Gastroesophageal sphincter (tissue), 4 donors: ENCODE data around the gene TEX13D. TPM values are rescaled to one million over a fixed set of nuclear protein-coding genes. Genes with fewer than 3 reads are reported as not detected.

Experiments
- ATAC-seq: fragments of 150-250 bp; one replicate; pipeline ENCODE4 v1.9.1; 2016; ENCODE audit warnings: mild to moderate bottlenecking, moderate library complexity
- H3K27ac ChIP-seq, 4 donors: fragments of 200-600 bp; sonication (generic) in 3 of 4; 1 replicate in 3 of 4; 2 replicates in 1 of 4; pipeline ENCODE4 v1.5.1; 2016 to 2019
- H3K27me3 ChIP-seq: fragments of 200-600 bp; sonication (generic); one replicate; pipeline ENCODE4 v1.5.1; 2019
- H3K36me3 ChIP-seq, 2 donors: fragments of 200-600 bp; sonication (generic); one replicate each; pipeline ENCODE4 v1.5.1; 2019; ENCODE audit warnings: control low read depth in 1 of 2
- H3K4me1 ChIP-seq, 3 donors: fragments of 200-600 bp; sonication (generic); 1 replicate in 2 of 3; 2 replicates in 1 of 3; pipeline ENCODE4 v1.5.1; 2016 to 2019; ENCODE audit warnings: control low read depth in 2 of 3
- H3K4me3 ChIP-seq, 2 donors: fragments of 200-600 bp; sonication (generic); one replicate each; pipeline ENCODE4 v1.5.1; 2019; ENCODE audit warnings: mild to moderate bottlenecking in 1 of 2, moderate library complexity in 1 of 2
- H3K9me3 ChIP-seq, 3 donors: fragments of 200-600 bp; sonication (generic); one replicate each; pipeline ENCODE4 v1.5.1; 2017 to 2019; ENCODE audit warnings: control low read depth in 2 of 3
- CTCF ChIP-seq, 4 experiments: fragments of 200-600 bp in 2 of 4; fragments of 450-650 bp in 2 of 4; sonication (generic) in 1 of 4; IDR thresholded peaks; one replicate each; pipeline ENCODE4 v1.5.1; 2017 to 2019; ENCODE audit warnings: antibody characterized with exemption in 4 of 4, mild to moderate bottlenecking in 2 of 4, moderate library complexity in 2 of 4
- EP300 ChIP-seq: sonication (generic); formaldehyde crosslinking; IDR thresholded peaks from one replicate; pipeline ENCODE4 v1.6.1; 2017; ENCODE audit warnings: antibody characterized with exemption, mild to moderate bottlenecking
- POLR2A ChIP-seq, 2 donors: fragments of 450-650 bp; IDR thresholded peaks; one replicate each; pipeline ENCODE4 v1.6.1; 2017; ENCODE audit warnings: antibody characterized with exemption in 2 of 2, mild to moderate bottlenecking in 2 of 2, moderate library complexity in 1 of 2
- POLR2AphosphoS5 ChIP-seq: sonication (generic); formaldehyde crosslinking; IDR thresholded peaks from one replicate; pipeline ENCODE4 v1.6.1; 2017; ENCODE audit warnings: antibody characterized with exemption
- WGBS, 2 donors: methylation state at CpG; one replicate each; pipeline ENCODE4 v1.1.5; 2018; ENCODE audit warnings: low coverage in 1 of 2; 5-methylcytosine and 5-hydroxymethylcytosine counted together
- total RNA-seq, 4 donors: library from RNA; depleted of rRNA; stranded (reverse); fragments of >200 nt; gene quantifications; one replicate each; pipeline ENCODE4 v1.1.0, GENCODE V29; 2016

TEX13D gene
- total RNA-seq, 4 donors from 2014 or later: 0.17 to 1.2 TPM; not detected in 2

DNA sequence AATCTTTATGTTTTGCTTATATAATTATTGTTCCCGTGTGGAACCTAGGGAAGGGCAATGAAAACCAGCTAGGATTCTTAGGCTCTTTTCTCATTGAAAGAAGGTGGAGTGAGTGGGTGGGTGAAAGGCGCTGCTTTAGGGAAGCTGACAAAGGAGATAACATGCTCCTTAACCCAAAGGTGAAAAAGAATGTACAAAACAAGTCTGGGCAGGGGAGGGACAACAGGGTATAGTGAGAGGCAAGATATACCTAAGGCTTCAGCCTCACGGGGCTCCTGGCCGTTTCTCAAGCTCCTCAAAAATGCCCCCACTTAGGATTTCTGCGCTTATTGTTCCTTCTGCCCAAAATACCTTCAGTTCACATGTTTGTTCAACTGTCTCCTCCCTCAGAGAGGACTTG, 15.7 kb downstream of the TEX13D start:
- H3K27me3 ChIP-seq: no peaks in the 10 kb centered on the region
- no peak for ATAC-seq
- no peaks in the 10 kb centered on the region for H3K9me3 ChIP-seq
- 75 to 83% methylated on average over 4 to 5 of the region's 5 CpGs for WGBS, 2 donors
- no peak overlapping the region for H3K4me3 ChIP-seq
- H3K27ac ChIP-seq: no peak overlapping the region
- TF ChIP-seq CTCF (IDR thresholded peaks at IDR 0.05) (no peak), POLR2A (IDR thresholded peaks at IDR 0.05) (no peak), EP300 (no peak), POLR2AphosphoS5 (no peak)
- no peaks in the 10 kb centered on the region for H3K4me1 ChIP-seq
- H3K36me3 ChIP-seq: no peaks in the 10 kb centered on the region

DNA sequence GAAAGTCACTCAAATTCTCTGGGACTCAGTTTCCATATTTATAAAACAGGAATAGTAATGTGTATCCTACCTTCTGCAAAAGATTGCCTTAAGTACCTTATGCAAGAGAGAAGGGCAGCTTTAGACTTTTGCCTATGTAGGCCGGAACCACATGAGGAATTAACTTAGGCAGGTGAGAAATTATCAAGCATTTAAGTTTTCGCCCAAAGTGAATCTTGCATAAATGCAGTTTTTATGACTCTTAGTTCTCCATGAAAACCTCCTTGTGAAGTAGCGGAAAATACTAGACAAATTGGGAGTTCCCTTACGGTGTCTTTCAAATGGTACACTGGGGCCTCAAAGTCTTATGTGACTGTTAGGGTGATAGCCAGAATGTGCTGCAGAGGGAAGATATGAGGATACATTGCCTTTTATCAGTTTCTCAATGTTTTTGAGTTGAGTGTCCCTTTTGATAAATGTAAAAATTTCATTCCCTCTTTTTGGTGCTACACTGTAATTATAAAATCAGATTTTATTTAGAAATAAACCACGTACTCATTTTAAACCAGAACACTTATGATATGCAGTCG, 16.5 kb downstream of the TEX13D start:
- H3K4me1 ChIP-seq: no peaks in the 10 kb centered on the region
- H3K27me3 ChIP-seq: no peaks in the 10 kb centered on the region
- no peaks in the 10 kb centered on the region for H3K9me3 ChIP-seq
- 82 to 97% methylated on average over 3 to 4 of the region's 6 CpGs for WGBS, 2 donors
- TF ChIP-seq POLR2AphosphoS5 (no peak), EP300 (no peak), POLR2A (IDR thresholded peaks at IDR 0.05) (no peak), CTCF (IDR thresholded peaks at IDR 0.05) (no peak)
- H3K36me3 ChIP-seq: no peaks in the 10 kb centered on the region
- H3K4me3 ChIP-seq: no peak overlapping the region
- no peak overlapping the region for H3K27ac ChIP-seq
- ATAC-seq: no peak

- Histone ChIP-seq H3K4me1 (no peaks in the 10 kb centered on the region), H3K27ac (no peak overlapping the region), H3K4me3 (no peak overlapping the region), H3K9me3 (no peaks in the 10 kb centered on the region), H3K27me3 (no peaks in the 10 kb centered on the region), H3K36me3 (no peaks in the 10 kb centered on the region)
- no peak for TF ChIP-seq POLR2A (IDR thresholded peaks at IDR 0.05)
- TF ChIP-seq EP300: no peak
- TF ChIP-seq POLR2AphosphoS5: no peak
- TF ChIP-seq CTCF (IDR thresholded peaks at IDR 0.05): no peak
- 75 to 76% methylated on average over 2 of the region's 2 CpGs for WGBS, 2 donors
- ATAC-seq: no peak
Observed at GRCh38 chrX:124354648-124355047, 22.2 kb downstream of the TEX13D start.

GRCh38 chrX:124358800-124359383, 26.4 kb downstream of the TEX13D start:
- no peaks in the 10 kb centered on the region for H3K36me3 ChIP-seq
- no peak for ATAC-seq
- no peaks in the 10 kb centered on the region for H3K4me1 ChIP-seq
- no peaks in the 10 kb centered on the region for H3K27me3 ChIP-seq
- 66 to 78% methylated on average over 3 of the region's 3 CpGs for WGBS, 2 donors
- no peaks in the 10 kb centered on the region for H3K9me3 ChIP-seq
- no peak overlapping the region for H3K27ac ChIP-seq
- TF ChIP-seq CTCF (IDR thresholded peaks at IDR 0.05) (no peak), EP300 (no peak), POLR2A (IDR thresholded peaks at IDR 0.05) (no peak), POLR2AphosphoS5 (no peak)
- no peak overlapping the region for H3K4me3 ChIP-seq

- H3K4me3 ChIP-seq: no peak overlapping the region
- H3K36me3 ChIP-seq: no peaks in the 10 kb centered on the region
- H3K27me3 ChIP-seq: no peaks in the 10 kb centered on the region
- no peak for TF ChIP-seq CTCF (IDR thresholded peaks at IDR 0.05)
- no peaks in the 10 kb centered on the region for H3K9me3 ChIP-seq
- H3K27ac ChIP-seq: no peak overlapping the region
- no peak for ATAC-seq
- 71% methylated on average over 2 of the region's 2 CpGs; no CpG with 5 or more reads in 1 of the 2 donors for WGBS, 2 donors
- no peaks in the 10 kb centered on the region for H3K4me1 ChIP-seq
Observed at GRCh38 chrX:124362072-124362471, 29.6 kb downstream of the TEX13D start.
